MM.1S (cell line): ENCODE data around the gene CLMN.

Experiments
- DNase-seq: peaks from one replicate; pipeline ENCODE4 v3.0.0-alpha.2; 2015
- H2AFZ ChIP-seq: fragments of 300-600 bp; sonication (generic); 2 replicates; pipeline ENCODE4 v1.6.0; 2016; ENCODE audit warnings: antibody characterized with exemption, low read length
- H3F3A ChIP-seq: fragments of 300-600 bp; sonication (generic); 2 replicates; pipeline ENCODE4 v1.6.1; 2016; ENCODE audit warnings: mild to moderate bottlenecking, antibody characterized with exemption, low read length, moderate library complexity, mixed read lengths; ENCODE audit not compliant: insufficient read depth
- H3K27ac ChIP-seq: fragments of 300-600 bp; sonication (generic); 2 replicates; pipeline ENCODE4 v1.5.1; 2016; ENCODE audit warnings: mild to moderate bottlenecking, low read length
- H3K27me3 ChIP-seq: fragments of 300-600 bp; sonication (generic); replicated peaks from 2 replicates; pipeline ENCODE4 v1.6.0; 2016; ENCODE audit warnings: low read length; ENCODE audit not compliant: insufficient read depth
- H3K36me3 ChIP-seq: fragments of 300-600 bp; sonication (generic); replicated peaks from 2 replicates; pipeline ENCODE4 v1.6.1; 2016; ENCODE audit warnings: mild to moderate bottlenecking, low read length, mixed read lengths; ENCODE audit not compliant: insufficient read depth
- H3K4me1 ChIP-seq: fragments of 300-600 bp; sonication (generic); 2 replicates; pipeline ENCODE4 v1.6.1; 2016; ENCODE audit warnings: low read length, mixed read lengths
- H3K4me2 ChIP-seq: fragments of 300-600 bp; sonication (generic); 2 replicates; pipeline ENCODE4 v1.6.0; 2016; ENCODE audit warnings: low read depth, low read length
- H3K4me3 ChIP-seq: fragments of 300-600 bp; sonication (generic); 2 replicates; pipeline ENCODE4 v1.5.1; 2016; ENCODE audit warnings: low read length, mixed read lengths
- H3K79me2 ChIP-seq: fragments of 300-600 bp; sonication (generic); 2 replicates; pipeline ENCODE4 v1.6.1; 2016; ENCODE audit warnings: mixed run types, low read length, mixed read lengths
- H3K9ac ChIP-seq: fragments of 300-600 bp; sonication (generic); 2 replicates; pipeline ENCODE4 v1.6.1; 2016; ENCODE audit warnings: low read length, mixed read lengths
- H3K9me2 ChIP-seq: fragments of 300-600 bp; sonication (generic); replicated peaks from 2 replicates; pipeline ENCODE4 v1.6.1; 2016; ENCODE audit warnings: mild to moderate bottlenecking, low read length, mixed read lengths; ENCODE audit not compliant: insufficient read depth
- H3K9me3 ChIP-seq: fragments of 300-600 bp; sonication (generic); replicated peaks from 2 replicates; pipeline ENCODE4 v1.6.1; 2016; ENCODE audit warnings: mild to moderate bottlenecking, low read length, mixed read lengths; ENCODE audit not compliant: insufficient read depth
- H4K20me1 ChIP-seq: fragments of 300-600 bp; sonication (generic); 2 replicates; pipeline ENCODE4 v1.6.1; 2016; ENCODE audit warnings: mild to moderate bottlenecking, low read length, moderate library complexity, mixed read lengths; ENCODE audit not compliant: insufficient read depth
- CTCF ChIP-seq: fragments of 300-600 bp; sonication (generic); IDR thresholded peaks from 2 replicates; pipeline ENCODE4 v1.5.1; 2016; ENCODE audit warnings: antibody characterized with exemption, low read length, mixed read lengths
- EZH2 ChIP-seq: fragments of 300-600 bp; sonication (generic); optimal IDR thresholded peaks from 2 replicates; pipeline ENCODE3; 2017; ENCODE audit warnings: low read depth, mild to moderate bottlenecking, antibody characterized with exemption, low read length, mixed read lengths
- EZH2phosphoT487 ChIP-seq: fragments of 300-600 bp; sonication (generic); IDR thresholded peaks from 2 replicates; pipeline ENCODE4 v1.6.1; 2018; ENCODE audit warnings: antibody characterized with exemption, low read length

The CLMN gene

GRCh38 chr14:95294320-95294719 is 25.4 kb downstream of the CLMN start:
- Histone ChIP-seq H3K27me3 (no peaks in the 10 kb centered on the region), H3K79me2 (peaks cover 5% of the 10 kb centered on the region; the same call in 1 of the 2 replicates), H4K20me1 (no peaks in the 10 kb centered on the region), H3K27ac (no peak overlapping the region), H3K4me2 (no peak overlapping the region), H2AFZ (no peak overlapping the region), H3K9me3 (no peaks in the 10 kb centered on the region), H3K9me2 (no peaks in the 10 kb centered on the region), H3K4me3 (no peak overlapping the region), H3F3A (no peaks in the 10 kb centered on the region), H3K9ac (no peak overlapping the region), H3K36me3 (no peaks in the 10 kb centered on the region), H3K4me1 (0 out of 2 replicates have a peak, but pooled peaks cover 15% of the 10 kb centered on the region)
- DNase-seq, result no peak
- TF ChIP-seq EZH2 (no peak), EZH2phosphoT487 (no peak), CTCF (no peak)

GRCh38 chr14:95293449-95293848 is 26.3 kb downstream of the CLMN start:
- no peaks in the 10 kb centered on the region for H3K27me3 ChIP-seq
- no peak overlapping the region for H3K4me2 ChIP-seq
- no peaks in the 10 kb centered on the region for H4K20me1 ChIP-seq
- H3K36me3 ChIP-seq, result no peaks in the 10 kb centered on the region
- H3K9me3 ChIP-seq, result no peaks in the 10 kb centered on the region
- H2AFZ ChIP-seq, result no peak overlapping the region
- H3K4me3 ChIP-seq, result no peak overlapping the region
- no peak for TF ChIP-seq CTCF
- no peak for TF ChIP-seq EZH2phosphoT487
- no peak for TF ChIP-seq EZH2
- H3K9me2 ChIP-seq, result no peaks in the 10 kb centered on the region
- no peak overlapping the region for H3K27ac ChIP-seq
- 0 out of 2 replicates have a peak, but pooled peaks cover 15% of the 10 kb centered on the region for H3K4me1 ChIP-seq
- peaks cover 5% of the 10 kb centered on the region; the same call in 1 of the 2 replicates for H3K79me2 ChIP-seq
- no peaks in the 10 kb centered on the region for H3F3A ChIP-seq
- no peak overlapping the region for H3K9ac ChIP-seq
- DNase-seq, result no peak

GRCh38 chr14:95292660-95293425 is 26.9 kb downstream of the CLMN start:
- TF ChIP-seq CTCF, result no peak
- no peak for TF ChIP-seq EZH2phosphoT487
- TF ChIP-seq EZH2, result no peak
- Histone ChIP-seq H3K27me3 (no peaks in the 10 kb centered on the region), H3K4me1 (0 out of 2 replicates have a peak, but pooled peaks cover 15% of the 10 kb centered on the region), H3K9me2 (no peaks in the 10 kb centered on the region), H3K27ac (no peak overlapping the region), H3F3A (no peaks in the 10 kb centered on the region), H3K9me3 (no peaks in the 10 kb centered on the region), H3K4me3 (no peak overlapping the region), H3K9ac (no peak overlapping the region), H3K4me2 (no peak overlapping the region), H3K79me2 (peaks cover 5% of the 10 kb centered on the region; the same call in 1 of the 2 replicates), H2AFZ (no peak overlapping the region), H4K20me1 (no peaks in the 10 kb centered on the region), H3K36me3 (no peaks in the 10 kb centered on the region)
- DNase-seq, result no peak
